Activated CD4-positive, alpha-beta T cell treated with anti-CD3 and anti-CD28 coated beads for 1 hour (primary cell): Measurements from ENCODE around the gene SPATS2.
"Not testable (repeated sequence)": the region's sequence is repeated elsewhere in the genome, so short reads cannot be mapped to it uniquely, and the experiment has no call there.

Experiments used
- DNase-seq: peaks from one replicate; pipeline ENCODE4 v3.0.0-alpha.2; 2020

The SPATS2 gene

GRCh38 chr12:49367381-49368239 is at the start of gene SPATS2:
Gene SPATS2 (plus strand): TSS chr12:49367462. CDS start chr12:49461013, 93,551 bp downstream.
- DNase-seq: no peak

GRCh38 chr12:49320411-49321103 is 46.7 kb upstream of the SPATS2 start:
- DNase-seq: not testable (repeated sequence)

GRCh38 chr12:49322367-49322707 is 44.9 kb upstream of the SPATS2 start:
- DNase-seq: no peak

GRCh38 chr12:49322708-49323523 is 44.3 kb upstream of the SPATS2 start, which contains the start of gene TROAP:
Gene TROAP (plus strand): TSS chr12:49323255. CDS start chr12:49323609, 354 bp downstream.
- DNase-seq: peak; percentile 94

GRCh38 chr12:49323524-49324097 is 43.7 kb upstream of the SPATS2 start:
- no peak for DNase-seq

GRCh38 chr12:49325606-49326005 is 41.7 kb upstream of the SPATS2 start:
- DNase-seq: no peak

- no peak for DNase-seq
These were observed 39.9 kb upstream of the SPATS2 start for GRCh38 chr12:49327368-49327767.

- no peak for DNase-seq
These were observed 39.4 kb upstream of the SPATS2 start for GRCh38 chr12:49327887-49328286.

- DNase-seq: no peak
These were observed 38.4 kb upstream of the SPATS2 start for GRCh38 chr12:49328816-49329215.

GRCh38 chr12:49330032-49330619 is 37.1 kb upstream of the SPATS2 start:
- DNase-seq: no peak

- DNase-seq: no peak
These were observed 36.5 kb upstream of the SPATS2 start for GRCh38 chr12:49330631-49331379.

- DNase-seq: no peak
These were observed 35.7 kb upstream of the SPATS2 start for GRCh38 chr12:49331380-49332222.

GRCh38 chr12:49332441-49332861 is 34.8 kb upstream of the SPATS2 start:
- no peak for DNase-seq

GRCh38 chr12:49332891-49333371 is 34.3 kb upstream of the SPATS2 start:
- DNase-seq: no peak

- not testable (repeated sequence) for DNase-seq
These were observed 33.5 kb upstream of the SPATS2 start for GRCh38 chr12:49333778-49334177.

GRCh38 chr12:49334226-49334625 is 33.0 kb upstream of the SPATS2 start:
- no peak for DNase-seq

- no peak for DNase-seq
These were observed 32.6 kb upstream of the SPATS2 start for GRCh38 chr12:49334681-49335080.

- DNase-seq: no peak
These were observed 31.9 kb upstream of the SPATS2 start for GRCh38 chr12:49335118-49335954.

- no peak for DNase-seq
These were observed 31.2 kb upstream of the SPATS2 start for GRCh38 chr12:49335955-49336644.
